HepG2 (cell line): Measurements from ENCODE around the gene TFB1M. TPM values are rescaled to one million over a fixed set of nuclear protein-coding genes. Genes with fewer than 3 reads are reported as not detected.

ENCODE experiments used
- ARNT2 ChIP-seq: sonication (generic); formaldehyde crosslinking; IDR thresholded peaks from 2 replicates; pipeline ENCODE4 v1.8.0; 2022; ENCODE audit warnings: mild to moderate bottlenecking, low read depth, missing genetic modification reagents, moderate library complexity
- ATF7-NPFF ChIP-seq: sonication (generic); formaldehyde crosslinking; IDR thresholded peaks from 2 replicates; pipeline ENCODE4 v1.8.1; 2023; ENCODE audit warnings: mild to moderate bottlenecking, low read depth, missing genetic modification reagents, moderate library complexity
- BCL6 ChIP-seq: IDR thresholded peaks from 2 replicates; pipeline ENCODE4 v1.6.1; 2016; ENCODE audit warnings: missing genetic modification reagents, missing compliant biosample characterization
- CBX5 ChIP-seq: sonication (generic); formaldehyde crosslinking; IDR thresholded peaks from 2 replicates; pipeline ENCODE4 v1.4.0; 2020; ENCODE audit warnings: missing genetic modification reagents, borderline replicate concordance
- FOXP1 ChIP-seq, 2 experiments: fragments of 450-650 bp in 1 of 2; IDR thresholded peaks; 2 replicates each; pipeline ENCODE4 v1.6.1; 2017 to 2018; ENCODE audit warnings: antibody characterized with exemption in 1 of 2
- HOXD1 ChIP-seq: sonication (generic); formaldehyde crosslinking; IDR thresholded peaks from 2 replicates; pipeline ENCODE4 v1.5.0; 2020; ENCODE audit warnings: missing genetic modification reagents
- MIER2 ChIP-seq: IDR thresholded peaks from 2 replicates; pipeline ENCODE4 v1.6.1; 2016; ENCODE audit warnings: missing biosample characterization, missing genetic modification reagents
- MXD4 ChIP-seq: IDR thresholded peaks from 2 replicates; pipeline ENCODE4 v1.6.1; 2016; ENCODE audit warnings: mild to moderate bottlenecking, missing biosample characterization, missing genetic modification reagents
- RAD51 ChIP-seq: fragments of 450-650 bp; IDR thresholded peaks from 2 replicates; pipeline ENCODE4 v1.6.1; 2016; ENCODE audit warnings: borderline replicate concordance
- REL ChIP-seq: sonication (generic); formaldehyde crosslinking; conservative IDR thresholded peaks from 2 replicates; pipeline ENCODE4 v1.8.0; 2022; ENCODE audit warnings: mild to moderate bottlenecking, missing genetic modification reagents, moderate library complexity
- SCMH1 ChIP-seq: sonication (generic); formaldehyde crosslinking; IDR thresholded peaks from 2 replicates; pipeline ENCODE4 v1.9.0; 2021; ENCODE audit warnings: missing genetic modification reagents, mild to moderate bottlenecking, borderline replicate concordance
- SKI ChIP-seq: fragments of 450-650 bp; IDR thresholded peaks from one replicate; pipeline ENCODE4 v1.6.1; 2018; ENCODE audit warnings: mild to moderate bottlenecking; ENCODE audit not compliant: partially characterized antibody
- ZNF430 ChIP-seq: sonication (generic); formaldehyde crosslinking; IDR thresholded peaks from 2 replicates; pipeline ENCODE4 v1.9.0; 2021; ENCODE audit warnings: mild to moderate bottlenecking, missing genetic modification reagents
- ZNF556 ChIP-seq: sonication (generic); formaldehyde crosslinking; IDR thresholded peaks from 2 replicates; pipeline ENCODE4 v1.4.0; 2020; ENCODE audit warnings: mild to moderate bottlenecking, missing genetic modification reagents, borderline replicate concordance
- ZNF562 ChIP-seq: sonication (generic); formaldehyde crosslinking; IDR thresholded peaks from 2 replicates; pipeline ENCODE4 v1.8.0; 2022; ENCODE audit warnings: missing genetic modification reagents, borderline replicate concordance
- ZNF772 ChIP-seq: sonication (generic); formaldehyde crosslinking; IDR thresholded peaks from 2 replicates; pipeline ENCODE4 v1.5.0; 2020; ENCODE audit warnings: mild to moderate bottlenecking, missing genetic modification reagents
- ZNF841 ChIP-seq: sonication (generic); formaldehyde crosslinking; IDR thresholded peaks from 2 replicates; pipeline ENCODE4 v1.8.1; 2023; ENCODE audit warnings: missing genetic modification reagents, borderline replicate concordance
- polyA plus RNA-seq, 8 experiments: library from polyadenylated mRNA; depleted of rRNA in 3 of 8; stranded (reverse) in 7 of 8; unstranded in 1 of 8; fragments of >200 nt; fragmentation: Illumina TruSeq in 4 of 8; extraction: Trizol in 4 of 8; gene quantifications; 2 replicates each; pipeline versions ENCODE4 v1.2.1 to v1.2.3, GENCODE V29; 2011 to 2016; ENCODE audit warnings: low read depth in 4 of 8, missing spikeins in 1 of 8, mixed read lengths in 1 of 8; ENCODE audit not compliant: insufficient read depth in 1 of 8
- total RNA-seq, 5 experiments: library from RNA; depleted of rRNA; stranded (reverse); fragments of >200 nt; fragmentation: Illumina TruSeq; extraction: Trizol; gene quantifications; 2 replicates each; pipeline ENCODE4 v1.2.3, GENCODE V29; 2016; ENCODE audit warnings: low read depth in 1 of 5
- TF ChIP-seq, protein P1 (sequence below): fragments of 450-650 bp; IDR thresholded peaks from 2 replicates; pipeline ENCODE4 v1.6.1; 2017
- TF ChIP-seq, protein P2 (sequence below): sonication (generic); formaldehyde crosslinking; IDR thresholded peaks from 2 replicates; pipeline ENCODE4 v1.8.0; 2022; ENCODE audit warnings: mild to moderate bottlenecking, missing genetic modification reagents; ENCODE audit not compliant: insufficient replicate concordance
- TF ChIP-seq, protein P3 (sequence below): IDR thresholded peaks from 2 replicates; pipeline ENCODE4 v1.6.1; 2016; ENCODE audit warnings: low read depth
- TF ChIP-seq, protein P4 (sequence below): sonication (generic); formaldehyde crosslinking; IDR thresholded peaks from 2 replicates; pipeline ENCODE4 v1.4.0; 2020; ENCODE audit warnings: mild to moderate bottlenecking, missing genetic modification reagents
- TF ChIP-seq, protein P5 (sequence below): IDR thresholded peaks from 2 replicates; pipeline ENCODE4 v1.6.1; 2016; ENCODE audit warnings: control low read depth
- TF ChIP-seq, protein P6 (sequence below): sonication (generic); formaldehyde crosslinking; IDR thresholded peaks from 2 replicates; pipeline ENCODE4 v1.5.0; 2020; ENCODE audit warnings: missing genetic modification reagents

Gene TFB1M
- total and polyA plus RNA-seq, 2 of the 13 experiments (the other 11 are each of a cell fraction or from before 2014, with no cell fraction given), result 91.4 to 122 TPM

DNA sequence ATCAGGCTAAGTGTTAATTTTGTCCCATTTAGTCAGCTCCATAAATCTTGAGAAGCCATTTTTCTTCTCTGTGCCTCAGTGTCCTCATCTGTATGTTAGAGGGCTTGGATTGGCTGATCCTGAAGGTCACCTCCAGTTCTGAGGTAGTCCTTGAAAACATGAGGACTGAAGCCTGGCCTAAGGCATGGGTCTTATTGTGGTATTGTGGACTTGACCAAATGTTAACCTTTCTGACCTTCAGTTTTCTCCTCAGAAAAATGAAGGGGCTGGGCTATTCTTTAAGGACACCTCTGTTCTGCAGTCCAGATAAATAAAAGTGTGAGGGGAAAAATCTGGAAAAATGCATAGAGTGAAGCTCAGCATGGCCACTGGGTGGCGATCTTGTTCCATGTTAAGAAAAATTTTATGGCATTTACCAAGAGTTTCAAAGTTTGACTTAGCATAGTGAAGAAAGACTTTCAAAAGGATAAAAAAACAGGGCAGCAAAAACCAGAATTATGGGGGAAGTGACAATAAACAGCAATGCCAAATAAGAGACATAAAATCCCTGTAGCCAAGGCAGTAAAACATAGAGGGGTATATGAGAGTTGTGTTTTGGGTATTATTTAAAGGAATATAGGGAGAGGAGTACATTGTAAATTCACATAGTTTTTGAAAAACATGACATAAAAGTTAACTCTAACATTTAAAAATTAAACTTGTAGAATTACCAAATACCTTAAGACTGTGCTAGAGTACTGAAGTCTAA lies 13.2 kb upstream of the TFB1M start (continued):
- TF ChIP-seq, protein P1, sequence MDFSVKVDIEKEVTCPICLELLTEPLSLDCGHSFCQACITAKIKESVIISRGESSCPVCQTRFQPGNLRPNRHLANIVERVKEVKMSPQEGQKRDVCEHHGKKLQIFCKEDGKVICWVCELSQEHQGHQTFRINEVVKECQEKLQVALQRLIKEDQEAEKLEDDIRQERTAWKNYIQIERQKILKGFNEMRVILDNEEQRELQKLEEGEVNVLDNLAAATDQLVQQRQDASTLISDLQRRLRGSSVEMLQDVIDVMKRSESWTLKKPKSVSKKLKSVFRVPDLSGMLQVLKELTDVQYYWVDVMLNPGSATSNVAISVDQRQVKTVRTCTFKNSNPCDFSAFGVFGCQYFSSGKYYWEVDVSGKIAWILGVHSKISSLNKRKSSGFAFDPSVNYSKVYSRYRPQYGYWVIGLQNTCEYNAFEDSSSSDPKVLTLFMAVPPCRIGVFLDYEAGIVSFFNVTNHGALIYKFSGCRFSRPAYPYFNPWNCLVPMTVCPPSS, result no peak
- TF ChIP-seq ATF7-NPFF (CRISPR knock-in tag) (no peak), ZNF562 (CRISPR knock-in tag) (no peak), REL (CRISPR knock-in tag) (no peak), FOXP1 (IDR thresholded peaks at IDR 0.05) (no peak), FOXP1 (CRISPR knock-in tag; IDR thresholded peaks at IDR 0.05) (no peak), ZNF556 (CRISPR knock-in tag) (no peak), MIER2 (CRISPR knock-in tag) (peak; percentile 16; the same call in 1 of the 2 replicates), RAD51 (no peak), ZNF772 (CRISPR knock-in tag) (no peak), CBX5 (CRISPR knock-in tag) (0 out of 2 replicates have a peak, but pooled peaks have one; percentile 29), MXD4 (CRISPR knock-in tag) (no peak), ZNF841 (no peak), HOXD1 (CRISPR knock-in tag) (no peak), BCL6 (peak; percentile 19; the same call in 1 of the 2 replicates), ARNT2 (CRISPR knock-in tag) (no peak; the same call in 1 of the 2 replicates), SCMH1 (CRISPR knock-in tag) (no peak), SKI (no peak), ZNF430 (CRISPR knock-in tag) (no peak)
- TF ChIP-seq, protein P2, sequence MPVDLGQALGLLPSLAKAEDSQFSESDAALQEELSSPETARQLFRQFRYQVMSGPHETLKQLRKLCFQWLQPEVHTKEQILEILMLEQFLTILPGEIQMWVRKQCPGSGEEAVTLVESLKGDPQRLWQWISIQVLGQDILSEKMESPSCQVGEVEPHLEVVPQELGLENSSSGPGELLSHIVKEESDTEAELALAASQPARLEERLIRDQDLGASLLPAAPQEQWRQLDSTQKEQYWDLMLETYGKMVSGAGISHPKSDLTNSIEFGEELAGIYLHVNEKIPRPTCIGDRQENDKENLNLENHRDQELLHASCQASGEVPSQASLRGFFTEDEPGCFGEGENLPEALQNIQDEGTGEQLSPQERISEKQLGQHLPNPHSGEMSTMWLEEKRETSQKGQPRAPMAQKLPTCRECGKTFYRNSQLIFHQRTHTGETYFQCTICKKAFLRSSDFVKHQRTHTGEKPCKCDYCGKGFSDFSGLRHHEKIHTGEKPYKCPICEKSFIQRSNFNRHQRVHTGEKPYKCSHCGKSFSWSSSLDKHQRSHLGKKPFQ (CRISPR knock-in tag), result no peak
- TF ChIP-seq, protein P3, sequence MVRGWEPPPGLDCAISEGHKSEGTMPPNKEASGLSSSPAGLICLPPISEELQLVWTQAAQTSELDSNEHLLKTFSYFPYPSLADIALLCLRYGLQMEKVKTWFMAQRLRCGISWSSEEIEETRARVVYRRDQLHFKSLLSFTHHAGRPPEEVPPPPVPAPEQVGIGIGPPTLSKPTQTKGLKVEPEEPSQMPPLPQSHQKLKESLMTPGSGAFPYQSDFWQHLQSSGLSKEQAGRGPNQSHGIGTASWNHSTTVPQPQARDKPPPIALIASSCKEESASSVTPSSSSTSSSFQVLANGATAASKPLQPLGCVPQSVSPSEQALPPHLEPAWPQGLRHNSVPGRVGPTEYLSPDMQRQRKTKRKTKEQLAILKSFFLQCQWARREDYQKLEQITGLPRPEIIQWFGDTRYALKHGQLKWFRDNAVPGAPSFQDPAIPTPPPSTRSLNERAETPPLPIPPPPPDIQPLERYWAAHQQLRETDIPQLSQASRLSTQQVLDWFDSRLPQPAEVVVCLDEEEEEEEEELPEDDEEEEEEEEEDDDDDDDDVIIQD (CRISPR knock-in tag), result no peak
- TF ChIP-seq, protein P4, sequence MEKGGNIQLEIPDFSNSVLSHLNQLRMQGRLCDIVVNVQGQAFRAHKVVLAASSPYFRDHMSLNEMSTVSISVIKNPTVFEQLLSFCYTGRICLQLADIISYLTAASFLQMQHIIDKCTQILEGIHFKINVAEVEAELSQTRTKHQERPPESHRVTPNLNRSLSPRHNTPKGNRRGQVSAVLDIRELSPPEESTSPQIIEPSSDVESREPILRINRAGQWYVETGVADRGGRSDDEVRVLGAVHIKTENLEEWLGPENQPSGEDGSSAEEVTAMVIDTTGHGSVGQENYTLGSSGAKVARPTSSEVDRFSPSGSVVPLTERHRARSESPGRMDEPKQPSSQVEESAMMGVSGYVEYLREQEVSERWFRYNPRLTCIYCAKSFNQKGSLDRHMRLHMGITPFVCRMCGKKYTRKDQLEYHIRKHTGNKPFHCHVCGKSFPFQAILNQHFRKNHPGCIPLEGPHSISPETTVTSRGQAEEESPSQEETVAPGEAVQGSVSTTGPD (CRISPR knock-in tag), result no peak
- TF ChIP-seq, protein P5, sequence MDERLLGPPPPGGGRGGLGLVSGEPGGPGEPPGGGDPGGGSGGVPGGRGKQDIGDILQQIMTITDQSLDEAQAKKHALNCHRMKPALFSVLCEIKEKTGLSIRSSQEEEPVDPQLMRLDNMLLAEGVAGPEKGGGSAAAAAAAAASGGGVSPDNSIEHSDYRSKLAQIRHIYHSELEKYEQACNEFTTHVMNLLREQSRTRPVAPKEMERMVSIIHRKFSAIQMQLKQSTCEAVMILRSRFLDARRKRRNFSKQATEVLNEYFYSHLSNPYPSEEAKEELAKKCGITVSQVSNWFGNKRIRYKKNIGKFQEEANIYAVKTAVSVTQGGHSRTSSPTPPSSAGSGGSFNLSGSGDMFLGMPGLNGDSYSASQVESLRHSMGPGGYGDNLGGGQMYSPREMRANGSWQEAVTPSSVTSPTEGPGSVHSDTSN (CRISPR knock-in tag), result no peak
- TF ChIP-seq, protein P6, sequence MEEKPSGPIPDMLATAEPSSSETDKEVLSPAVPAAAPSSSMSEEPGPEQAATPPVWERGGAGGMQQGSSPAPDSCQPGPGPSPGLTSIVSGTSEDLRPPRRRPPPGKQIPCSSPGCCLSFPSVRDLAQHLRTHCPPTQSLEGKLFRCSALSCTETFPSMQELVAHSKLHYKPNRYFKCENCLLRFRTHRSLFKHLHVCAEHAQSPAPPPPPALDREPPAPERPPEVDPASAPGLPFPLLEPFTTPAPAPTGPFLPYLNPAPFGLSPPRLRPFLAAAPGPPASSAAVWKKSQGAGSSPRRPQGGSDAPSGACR (CRISPR knock-in tag), result no peak; the same call in 1 of the 2 replicates
